ENCODE results near the gene SLC18B1. TPM values are rescaled to one million over a fixed set of nuclear protein-coding genes. Genes with fewer than 3 reads are reported as not detected.

Gene SLC18B1
- polyA plus RNA-seq (ENCODE audit: insufficient read length in 3 of 3), result 10 to 100 TPM; 26.9 to 33.3 (median 31.9) TPM
- long read RNA-seq, donor 1, partial matches to known transcripts, result 0 of 4 reads
- long read RNA-seq, donor 1, other reads (novel, unspliced or antisense), result 0 of 4 reads
- long read RNA-seq, donor 2, partial matches to known transcripts, result 3,398 of 3,493 reads
- long read RNA-seq, donor 2, other reads (novel, unspliced or antisense), result 93 of 3,493 reads
- long read RNA-seq, donor 3, transcript SLC18B1-201 (14 exons, 2,368 nt), result major isoform, 8 of 4,797 reads
- long read RNA-seq, donor 3, partial matches to known transcripts, result 882 of 4,797 reads
- long read RNA-seq, donor 3, other reads (novel, unspliced or antisense), result 3,907 of 4,797 reads
- long read RNA-seq, donor 4, transcript SLC18B1-201 (14 exons, 2,368 nt), result major isoform, 6 of 4,001 reads
- long read RNA-seq, donor 4, partial matches to known transcripts, result 3,852 of 4,001 reads
- long read RNA-seq, donor 4, other reads (novel, unspliced or antisense), result 143 of 4,001 reads
- long read RNA-seq, donor 5, result 0 reads
- long read RNA-seq, donor 6, transcript SLC18B1-201 (14 exons, 2,368 nt), result major isoform, 6 of 3,864 reads
- long read RNA-seq, donor 6, partial matches to known transcripts, result 3,737 of 3,864 reads
- long read RNA-seq, donor 6, other reads (novel, unspliced or antisense), result 121 of 3,864 reads
- long read RNA-seq, donor 7, transcript SLC18B1-201 (14 exons, 2,368 nt), result major isoform, 7 of 5,128 reads
- long read RNA-seq, donor 7, partial matches to known transcripts, result 4,946 of 5,128 reads
- long read RNA-seq, donor 7, other reads (novel, unspliced or antisense), result 175 of 5,128 reads
- long read RNA-seq, donor 8, result 0 reads
- long read RNA-seq, donor 9, transcript SLC18B1-201 (14 exons, 2,368 nt), result major isoform, 6 of 2,551 reads
- long read RNA-seq, donor 9, partial matches to known transcripts, result 2,458 of 2,551 reads
- long read RNA-seq, donor 9, other reads (novel, unspliced or antisense), result 87 of 2,551 reads
- long read RNA-seq, donor 10, transcript SLC18B1-201 (14 exons, 2,368 nt), result major isoform, 7 of 25 reads
- long read RNA-seq, donor 10, partial matches to known transcripts, result 18 of 25 reads
- long read RNA-seq, donor 10, other reads (novel, unspliced or antisense), result 0 of 25 reads
- long read RNA-seq, donor 11, transcript SLC18B1-201 (14 exons, 2,368 nt), result major isoform, 9 of 2,887 reads
- long read RNA-seq, donor 11, partial matches to known transcripts, result 2,781 of 2,887 reads
- long read RNA-seq, donor 11, other reads (novel, unspliced or antisense), result 97 of 2,887 reads
- long read RNA-seq, donor 12, partial matches to known transcripts, result 0 of 2 reads
- long read RNA-seq, donor 12, other reads (novel, unspliced or antisense), result 0 of 2 reads
- long read RNA-seq, donor 13, result 0 reads
- long read RNA-seq, donor 14, transcript SLC18B1-201 (14 exons, 2,368 nt), result major isoform, 6 of 4,365 reads
- long read RNA-seq, donor 14, partial matches to known transcripts, result 4,209 of 4,365 reads
- long read RNA-seq, donor 14, other reads (novel, unspliced or antisense), result 150 of 4,365 reads
- long read RNA-seq, donor 15, partial matches to known transcripts, result 0 of 3 reads
- long read RNA-seq, donor 15, other reads (novel, unspliced or antisense), result 0 of 3 reads
- long read RNA-seq, donor 16, transcript SLC18B1-201 (14 exons, 2,368 nt), result major isoform, 13 of 9,421 reads
- long read RNA-seq, donor 16, partial matches to known transcripts, result 1,586 of 9,421 reads
- long read RNA-seq, donor 16, other reads (novel, unspliced or antisense), result 7,822 of 9,421 reads

DNA sequence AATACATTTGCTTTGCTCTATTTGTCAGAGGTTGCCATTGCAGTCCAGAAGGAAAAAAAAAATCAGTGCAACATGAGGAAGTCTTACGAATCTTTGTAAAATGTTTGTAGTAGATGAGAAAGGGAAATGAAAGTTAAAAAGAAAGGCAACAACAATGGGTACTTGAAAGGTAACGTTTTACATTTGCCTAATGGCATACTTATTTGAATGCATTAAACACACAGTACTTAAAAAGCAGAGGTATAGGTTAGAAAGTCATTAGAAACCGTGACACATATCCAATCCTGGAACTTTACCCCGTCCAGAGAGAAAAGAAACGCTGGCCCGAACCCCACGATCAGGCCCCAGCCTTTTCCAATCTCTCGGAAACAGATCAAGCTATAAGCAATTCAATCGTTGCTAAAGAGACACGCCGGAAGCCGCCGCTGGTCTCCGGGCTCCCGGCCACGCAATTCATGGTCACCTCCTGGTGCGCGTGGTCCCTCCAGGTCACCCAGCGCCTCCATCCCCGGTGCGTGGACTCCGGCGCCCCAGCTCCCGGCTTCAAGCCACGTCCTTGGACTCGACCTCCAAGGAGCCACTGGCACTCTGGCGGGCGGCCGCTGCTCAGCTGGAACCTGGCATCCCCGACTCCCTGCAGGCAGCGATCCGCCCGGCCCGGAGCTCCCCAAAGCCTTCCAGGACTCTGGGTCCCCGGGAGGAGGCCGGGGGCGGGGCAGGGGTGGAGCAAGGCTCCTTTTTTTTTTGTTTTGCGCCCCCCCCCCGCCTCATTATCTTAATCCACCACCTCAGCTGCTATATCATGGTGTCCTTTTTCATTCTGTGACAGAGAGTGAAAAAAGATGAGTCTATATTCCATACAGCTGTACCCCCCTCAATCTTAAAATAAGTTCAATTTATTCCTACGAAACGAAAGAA, at the start of gene SLC18B1:
Gene SLC18B1 (minus strand): TSS at position 687 of the 918 bp plus-strand sequence. CDS start 181 bp downstream, at position 506.
- DNase-seq (ENCODE audit: extremely low read depth in 1 of 11, low read depth in 9 of 11, low spot score in 4 of 11), result peak in 5 of 11 donors; percentile 31 to 59 (median 44)

DNA sequence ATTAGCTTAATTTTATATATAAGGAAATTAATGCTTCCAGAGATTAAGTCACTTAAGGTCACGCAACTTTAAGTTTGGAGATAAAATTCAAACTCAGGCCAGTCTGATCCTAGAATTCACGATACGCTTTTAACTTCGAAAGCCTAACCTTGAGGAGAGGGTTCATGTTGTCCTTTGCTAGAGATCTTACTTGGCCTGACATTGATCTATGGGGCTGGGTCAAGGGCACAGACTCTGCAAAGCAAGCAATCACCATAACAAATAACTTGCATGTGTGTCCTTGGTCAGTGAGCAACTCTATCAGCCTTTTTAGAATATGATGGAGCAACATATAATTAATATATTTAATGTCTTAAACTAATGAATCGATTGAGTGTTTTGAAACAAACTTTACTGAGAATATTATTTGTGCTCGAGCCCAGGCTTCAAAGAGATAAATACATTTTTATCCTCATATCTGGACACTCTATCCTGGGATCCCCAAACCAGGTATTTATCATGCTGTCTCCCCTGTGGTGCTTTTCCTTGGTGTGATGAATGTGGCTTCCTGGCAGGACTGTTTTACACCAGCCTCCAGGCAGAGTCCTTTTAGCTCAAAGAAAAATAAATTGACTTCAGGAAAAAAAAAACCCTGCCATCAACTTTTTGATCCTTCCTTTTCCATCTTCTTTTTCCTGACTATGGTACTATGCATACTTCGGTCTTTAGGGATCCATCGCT, 45.0 kb upstream of the SLC18B1 start:
- DNase-seq (ENCODE audit: extremely low read depth in 1 of 11, low read depth in 9 of 11, low spot score in 4 of 11), result peak in 1 of 11 donors; percentile 20

DNA sequence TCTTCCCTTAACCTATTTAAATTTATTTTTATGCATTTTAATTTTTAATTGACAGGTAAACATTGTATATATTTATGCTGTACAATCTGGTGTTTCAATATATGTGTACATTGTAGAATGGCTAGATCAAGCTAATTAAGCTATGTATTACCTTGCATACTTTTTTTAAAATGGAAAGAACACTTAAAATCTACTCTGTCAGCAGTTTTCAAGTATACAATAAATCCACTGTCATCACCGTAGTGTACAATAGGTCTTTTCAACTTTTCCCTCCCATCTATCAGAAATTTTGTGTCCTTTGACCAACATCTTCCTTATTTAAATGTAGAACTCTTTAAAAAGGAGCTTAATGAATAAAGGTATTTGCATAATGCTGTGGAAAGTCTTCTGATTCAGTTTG, 43.5 kb upstream of the SLC18B1 start:
- no peak for DNase-seq (ENCODE audit: extremely low read depth in 1 of 11, low read depth in 9 of 11, low spot score in 4 of 11)

DNA sequence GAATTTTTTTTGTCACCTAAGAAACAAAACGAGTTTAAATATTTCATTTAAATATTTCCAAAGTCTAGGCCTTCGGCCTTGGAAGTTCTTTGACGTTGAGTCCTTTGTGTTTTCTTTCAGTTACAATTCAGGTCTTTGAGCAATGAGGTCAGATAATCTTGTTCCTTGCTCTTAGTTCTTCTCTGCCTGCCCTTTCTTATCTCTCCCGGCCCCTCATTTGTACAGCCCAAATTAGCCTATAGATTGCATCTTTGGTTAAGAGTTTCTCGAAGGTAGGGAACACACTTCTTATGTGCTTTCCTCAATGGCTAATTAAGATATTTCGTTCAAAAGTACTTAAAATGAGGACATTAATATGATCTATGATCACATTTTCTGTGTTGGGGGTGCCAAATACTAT, 34.5 kb upstream of the SLC18B1 start:
- DNase-seq (ENCODE audit: extremely low read depth in 1 of 11, low read depth in 9 of 11, low spot score in 4 of 11), result no peak

DNA sequence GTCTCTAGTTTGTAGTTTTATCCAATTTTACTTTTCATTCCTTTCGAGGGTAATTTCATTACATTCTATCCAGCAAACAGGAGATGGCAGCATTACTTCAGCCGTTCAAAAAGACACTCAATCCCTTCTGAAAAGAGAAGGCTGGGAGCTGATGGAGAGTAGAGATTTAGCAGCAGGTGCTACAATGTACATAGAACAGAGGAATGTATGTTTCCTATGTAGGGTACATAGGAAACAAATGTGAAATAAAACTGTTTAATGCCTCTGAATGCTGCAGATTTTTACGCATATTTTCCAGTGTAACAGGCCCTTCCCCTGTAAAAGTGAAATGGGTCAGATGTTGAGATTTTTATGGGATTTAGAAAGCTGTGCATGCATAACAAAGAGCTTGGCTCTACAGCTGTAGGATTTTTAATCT, 31.9 kb upstream of the SLC18B1 start:
- DNase-seq (ENCODE audit: extremely low read depth in 1 of 11, low read depth in 9 of 11, low spot score in 4 of 11), result peak in 7 of 11 donors; percentile 24 to 63 (median 50)

DNA sequence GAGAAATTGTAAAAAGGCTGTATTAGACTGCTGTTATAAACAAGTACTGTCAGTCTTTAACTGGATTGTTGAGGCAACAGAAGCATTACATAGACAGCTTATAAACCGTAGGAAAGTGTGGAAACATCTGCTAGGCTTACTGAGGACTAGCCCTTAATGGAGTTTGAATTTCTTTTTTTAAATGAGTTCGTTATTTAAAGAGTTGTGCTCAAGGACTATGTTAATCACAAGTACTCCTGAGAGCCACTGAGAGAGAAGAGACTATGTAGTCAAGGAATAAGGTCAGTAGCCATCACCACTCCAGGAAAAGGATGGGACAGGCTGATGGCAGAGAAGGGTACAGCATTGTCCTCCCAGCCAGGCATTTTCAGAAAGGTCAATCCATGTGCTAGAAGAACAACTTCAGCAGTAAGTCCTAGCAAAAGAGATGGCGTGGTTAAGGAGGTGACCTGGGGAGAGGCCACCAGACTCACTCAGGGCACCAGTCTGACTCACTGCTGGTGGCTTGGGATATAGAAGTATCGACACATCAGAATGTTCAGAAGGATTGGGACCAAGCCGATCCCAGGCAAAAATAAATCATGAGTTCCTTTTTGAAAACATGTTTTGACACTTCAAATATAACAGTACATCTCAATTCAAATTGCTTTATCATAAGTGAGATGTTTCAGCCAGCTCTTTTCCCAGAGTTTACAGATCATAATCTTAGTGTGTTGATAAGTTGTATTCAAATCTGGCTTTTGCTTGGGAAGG, 22.4 kb upstream of the SLC18B1 start:
- DNase-seq (ENCODE audit: extremely low read depth in 1 of 11, low read depth in 9 of 11, low spot score in 4 of 11), result no peak

DNA sequence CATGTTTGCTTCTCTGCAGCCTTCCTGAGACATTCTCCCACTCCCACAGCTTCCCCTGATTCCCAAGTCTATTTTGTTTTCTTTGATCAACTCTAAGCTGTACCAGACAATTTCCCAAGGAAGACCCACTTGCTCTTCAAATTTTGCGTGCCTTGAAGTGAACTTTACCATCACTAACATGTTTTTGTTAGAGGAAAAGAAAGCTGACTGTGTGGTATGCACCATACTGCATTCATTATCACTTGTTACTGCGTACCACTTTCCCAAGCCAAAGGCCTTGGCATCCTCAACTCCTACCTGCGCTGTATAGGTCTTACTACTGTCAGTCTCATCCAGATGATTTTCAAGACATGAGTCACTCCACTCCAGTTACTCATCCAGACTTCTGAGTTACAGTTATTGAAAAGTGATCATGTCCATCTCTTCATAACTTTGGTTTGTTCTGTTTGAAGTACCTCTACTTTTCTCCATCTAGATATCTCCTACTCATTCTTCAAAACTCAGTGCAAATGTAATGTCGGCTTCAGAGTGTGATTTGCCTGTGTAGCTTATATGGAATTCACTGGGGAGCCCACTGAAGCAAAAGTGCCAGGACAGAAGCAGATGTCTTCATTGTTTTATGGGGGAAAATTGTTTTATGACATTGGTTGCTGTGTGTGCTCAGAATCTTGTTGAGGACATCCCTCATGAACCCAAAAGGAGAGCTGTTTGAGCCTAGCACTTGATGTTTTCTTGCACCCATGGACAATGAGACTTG, 21.1 kb upstream of the SLC18B1 start:
- DNase-seq (ENCODE audit: extremely low read depth in 1 of 11, low read depth in 9 of 11, low spot score in 4 of 11), result no peak

DNA sequence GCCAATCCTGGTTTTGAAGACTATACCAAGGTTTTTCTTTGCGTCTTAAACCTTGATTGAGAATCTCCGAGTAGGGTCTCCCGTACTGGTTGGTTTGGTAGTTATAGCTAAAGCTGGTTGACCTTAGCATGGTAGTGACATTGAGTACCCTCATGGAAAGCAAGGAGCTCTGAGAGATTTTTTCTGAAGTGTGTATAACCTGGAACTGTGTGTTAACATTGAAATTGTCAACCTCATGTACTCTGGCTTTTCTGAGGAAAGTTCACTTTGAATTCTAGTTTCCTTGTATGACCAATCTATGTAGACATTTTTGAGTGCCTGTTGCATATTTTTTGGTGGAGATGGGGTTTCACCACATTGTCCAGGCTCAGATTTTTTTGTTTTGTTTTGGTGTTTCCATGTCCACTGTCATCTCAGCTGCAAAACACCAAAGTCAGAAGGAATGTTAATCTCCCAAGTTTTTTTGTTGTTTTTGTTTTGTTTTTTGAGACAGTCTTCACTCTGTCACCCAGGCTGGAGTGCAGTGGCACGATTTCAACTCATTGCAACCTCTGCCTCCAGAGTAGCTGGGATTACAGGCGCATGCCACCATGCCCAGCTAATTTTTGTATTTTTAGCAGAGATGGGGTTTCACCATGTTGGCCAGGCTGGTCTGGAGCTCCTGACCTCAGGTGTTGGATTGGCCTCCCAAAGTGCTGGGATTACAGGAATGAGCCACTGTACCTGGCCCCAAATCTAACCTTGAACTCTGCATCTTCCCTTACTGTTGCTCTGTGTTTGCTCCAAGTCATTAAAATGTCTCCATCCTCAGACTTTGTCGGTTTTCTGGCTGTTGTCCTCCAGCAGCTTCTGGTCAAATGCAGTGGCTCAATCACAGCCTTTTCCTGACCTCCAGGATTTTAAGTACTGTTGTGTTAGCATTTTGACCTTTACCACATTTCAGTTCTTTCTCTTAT, 20.2 kb upstream of the SLC18B1 start:
- DNase-seq (ENCODE audit: extremely low read depth in 1 of 11, low read depth in 9 of 11, low spot score in 4 of 11), result no peak

DNA sequence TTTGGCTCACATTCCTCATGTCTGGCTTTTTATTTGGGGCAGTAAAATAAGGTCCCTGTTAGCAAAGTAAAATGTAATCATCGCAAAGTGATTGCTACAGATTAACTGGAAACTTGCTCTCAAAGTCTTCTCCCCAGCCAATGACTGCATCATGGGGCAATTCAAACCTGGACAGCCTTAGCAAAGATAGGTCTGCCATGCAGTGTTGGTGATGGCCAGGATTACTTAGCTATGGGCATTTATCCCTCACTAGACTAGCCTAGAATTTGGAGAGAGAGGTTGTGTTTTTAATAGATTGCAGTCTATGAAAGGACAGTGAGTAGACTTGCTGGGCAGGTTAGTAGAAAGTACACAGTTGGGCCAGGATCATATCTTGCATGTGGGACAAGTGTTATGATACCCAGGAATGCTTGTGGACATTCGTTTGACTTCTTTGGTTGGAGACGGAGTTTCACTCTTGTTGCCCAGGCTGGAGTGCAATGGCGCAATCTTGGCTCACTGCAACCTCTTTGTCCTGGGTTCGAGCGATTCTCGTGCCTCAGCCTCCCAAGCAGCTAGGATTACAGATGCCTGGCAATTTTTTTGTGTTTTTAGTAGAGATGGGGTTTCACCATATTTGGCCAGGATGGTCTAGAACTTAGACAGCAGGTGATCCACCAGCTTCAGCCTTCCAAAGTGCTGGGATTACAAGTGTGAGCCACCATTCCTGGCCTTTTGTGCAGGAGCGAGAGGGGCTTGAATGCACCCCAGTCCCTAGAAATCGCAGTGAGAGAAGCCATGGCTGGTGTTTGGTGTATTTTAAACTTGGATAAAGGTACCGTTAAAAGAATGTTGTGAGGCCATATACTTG, 19.3 kb upstream of the SLC18B1 start:
- DNase-seq (ENCODE audit: extremely low read depth in 1 of 11, low read depth in 9 of 11, low spot score in 4 of 11), result no peak

DNA sequence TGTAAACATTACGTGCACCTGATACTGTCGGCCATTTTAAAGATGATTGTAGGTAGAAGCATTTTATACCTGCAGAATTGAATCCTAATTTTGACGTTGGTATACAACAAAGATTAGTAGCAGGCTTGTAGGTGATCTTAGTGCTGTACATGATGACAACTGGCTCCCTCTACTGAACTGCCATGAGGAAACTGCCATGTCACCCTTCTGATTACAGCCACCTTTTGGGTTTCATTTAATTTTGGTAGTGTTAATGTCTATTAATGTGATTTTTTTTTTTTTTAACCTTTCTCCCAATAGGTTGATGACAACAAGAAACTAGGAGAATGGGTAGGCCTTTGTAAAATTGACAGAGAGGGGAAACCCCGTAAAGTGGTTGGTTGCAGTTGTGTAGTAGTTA, 18.2 kb upstream of the SLC18B1 start:
- DNase-seq (ENCODE audit: extremely low read depth in 1 of 11, low read depth in 9 of 11, low spot score in 4 of 11), result no peak

DNA sequence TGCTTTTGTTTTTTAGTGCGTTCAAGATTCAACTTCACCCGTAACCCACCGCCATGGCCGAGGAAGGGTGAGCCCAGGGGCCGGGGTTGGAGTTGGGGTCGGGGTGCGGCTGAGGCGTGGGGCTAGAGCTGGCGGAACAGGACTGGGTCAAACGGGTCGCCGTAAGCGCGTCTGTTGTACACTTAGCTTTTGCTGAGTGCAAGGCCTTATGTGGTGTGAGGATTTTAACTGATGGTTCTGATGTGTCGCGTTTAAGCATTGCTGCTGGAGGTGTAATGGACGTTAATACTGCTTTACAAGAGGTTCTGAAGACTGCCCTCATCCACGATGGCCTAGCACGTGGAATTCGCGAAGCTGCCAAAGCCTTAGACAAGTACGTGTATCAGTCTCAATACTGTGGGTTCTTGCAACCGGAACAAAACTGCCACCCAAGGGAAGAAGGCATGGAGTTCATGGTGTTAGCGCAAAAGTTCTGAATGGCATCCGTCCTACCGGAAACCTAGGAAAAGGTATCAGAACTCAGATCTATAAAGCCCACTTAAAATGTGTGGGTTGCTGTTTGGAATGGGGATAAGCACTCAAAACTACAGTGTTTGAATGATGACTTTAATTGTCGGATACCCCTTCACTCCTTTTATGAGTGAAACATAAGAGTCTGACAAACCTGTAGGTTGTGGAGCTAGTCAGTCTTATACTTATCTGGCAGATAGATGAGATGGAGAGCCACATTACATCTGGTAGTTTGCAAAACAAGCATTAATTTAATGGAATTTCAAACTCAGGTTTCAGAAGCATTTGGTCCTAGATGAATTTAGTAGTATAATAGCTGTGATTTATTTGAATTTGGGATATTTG, 16.5 kb upstream of the SLC18B1 start:
- no peak for DNase-seq (ENCODE audit: extremely low read depth in 1 of 11, low read depth in 9 of 11, low spot score in 4 of 11)

DNA sequence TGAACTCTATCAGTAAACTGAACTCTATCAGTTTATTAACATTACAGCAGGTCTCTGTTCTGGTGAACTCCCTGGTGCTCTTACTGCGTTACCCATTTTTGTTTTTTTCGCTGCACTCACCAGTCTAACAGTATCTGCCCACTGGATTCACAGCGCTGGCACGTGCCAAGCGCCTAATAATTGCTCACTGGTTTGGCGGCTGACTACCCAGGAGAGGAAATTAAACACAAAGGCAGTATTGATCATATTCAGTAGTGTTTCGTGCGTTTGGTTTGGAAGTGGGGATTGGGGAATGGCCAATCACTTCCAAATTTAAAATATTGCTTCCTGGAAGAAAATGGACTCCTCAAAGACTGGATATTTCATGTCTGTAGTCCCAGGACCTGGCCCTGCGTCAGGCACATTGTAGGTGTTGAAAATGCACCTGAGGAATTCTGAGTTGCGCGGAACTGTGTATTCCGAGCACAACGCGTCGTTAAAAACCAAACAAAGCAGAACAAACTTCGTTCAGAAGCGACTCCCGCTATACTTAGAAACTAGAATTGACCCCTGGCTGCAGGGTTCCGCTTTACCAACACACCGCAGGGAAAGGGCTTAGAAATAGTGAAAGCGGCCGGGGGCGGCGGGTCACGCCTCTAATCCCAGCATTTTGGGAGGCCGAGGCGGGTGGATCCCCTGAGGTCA, 14.9 kb upstream of the SLC18B1 start:
- peak in 3 of 11 donors; percentile 31 to 60 (median 50) for DNase-seq (ENCODE audit: extremely low read depth in 1 of 11, low read depth in 9 of 11, low spot score in 4 of 11)
